ENCODE results near the gene CACNA1G.

Gene CACNA1G

GRCh38 chr17:50564916-50565315, 4.4 kb downstream of the CACNA1G start:
- DNase-seq (ENCODE audit: low read depth), result peak; percentile 62

DNA sequence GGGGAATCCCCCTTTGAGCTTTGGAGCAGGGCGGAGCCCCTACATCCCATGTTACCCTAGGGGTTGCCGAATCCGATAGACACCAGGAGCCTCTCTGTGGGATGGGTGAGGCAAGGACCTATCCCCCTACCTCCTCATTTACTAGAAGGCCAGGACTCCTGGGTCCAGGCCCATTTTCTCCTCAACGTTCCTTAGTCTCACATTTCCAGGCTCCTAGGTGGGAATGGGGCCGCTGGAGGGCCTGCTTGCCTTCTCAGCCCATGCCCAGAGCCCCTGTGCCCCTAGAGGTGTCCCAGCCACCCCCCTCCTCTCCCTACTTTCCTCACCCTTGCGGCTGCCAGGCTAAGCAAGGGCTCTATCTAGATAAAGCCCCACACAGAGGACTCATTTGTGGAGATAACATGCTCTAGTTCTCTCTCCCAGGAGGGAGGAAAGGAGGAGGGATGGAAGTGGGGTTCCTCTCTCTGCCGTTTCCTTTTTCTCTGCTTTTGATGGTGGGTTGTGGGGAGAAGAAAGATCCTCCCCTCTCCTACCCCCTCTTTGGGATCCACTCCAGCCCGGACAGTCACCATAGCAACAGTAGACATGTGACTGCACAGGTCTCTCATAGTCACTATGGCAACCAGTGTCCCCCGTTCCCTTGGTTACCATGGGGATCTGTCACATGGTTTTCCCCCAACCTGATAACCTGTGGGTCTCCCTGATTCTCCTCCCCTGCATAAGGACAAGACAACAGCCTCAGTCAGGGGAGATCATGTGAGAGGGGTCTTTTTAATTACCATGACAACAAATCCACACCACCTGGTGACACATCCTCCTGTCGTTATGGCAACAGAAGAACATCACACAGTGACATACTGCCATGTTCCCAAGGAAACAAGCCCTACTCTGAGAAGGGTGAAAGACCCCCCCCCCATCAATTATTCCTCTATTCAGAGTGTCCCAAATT, 5.2 kb downstream of the CACNA1G start:
- no peak overlapping the region for H3K4me3 ChIP-seq (ENCODE audit: control insufficient read depth, low read depth, low read length)
- TF ChIP-seq, protein P1, sequence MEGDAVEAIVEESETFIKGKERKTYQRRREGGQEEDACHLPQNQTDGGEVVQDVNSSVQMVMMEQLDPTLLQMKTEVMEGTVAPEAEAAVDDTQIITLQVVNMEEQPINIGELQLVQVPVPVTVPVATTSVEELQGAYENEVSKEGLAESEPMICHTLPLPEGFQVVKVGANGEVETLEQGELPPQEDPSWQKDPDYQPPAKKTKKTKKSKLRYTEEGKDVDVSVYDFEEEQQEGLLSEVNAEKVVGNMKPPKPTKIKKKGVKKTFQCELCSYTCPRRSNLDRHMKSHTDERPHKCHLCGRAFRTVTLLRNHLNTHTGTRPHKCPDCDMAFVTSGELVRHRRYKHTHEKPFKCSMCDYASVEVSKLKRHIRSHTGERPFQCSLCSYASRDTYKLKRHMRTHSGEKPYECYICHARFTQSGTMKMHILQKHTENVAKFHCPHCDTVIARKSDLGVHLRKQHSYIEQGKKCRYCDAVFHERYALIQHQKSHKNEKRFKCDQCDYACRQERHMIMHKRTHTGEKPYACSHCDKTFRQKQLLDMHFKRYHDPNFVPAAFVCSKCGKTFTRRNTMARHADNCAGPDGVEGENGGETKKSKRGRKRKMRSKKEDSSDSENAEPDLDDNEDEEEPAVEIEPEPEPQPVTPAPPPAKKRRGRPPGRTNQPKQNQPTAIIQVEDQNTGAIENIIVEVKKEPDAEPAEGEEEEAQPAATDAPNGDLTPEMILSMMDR (IDR thresholded peaks at IDR 0.05; ENCODE audit: control insufficient read depth, insufficient read depth, low read depth, low read length, missing control alignments), result no peak
- DNase-seq (ENCODE audit: low read depth), result no peak

More at GRCh38 chr17:50564916-50565315, 4.4 kb downstream of the CACNA1G start:
- TF ChIP-seq, protein P1 (IDR thresholded peaks at IDR 0.05; ENCODE audit: control insufficient read depth, insufficient read depth, low read depth, low read length, missing control alignments), result no peak
- 0 out of 2 replicates have a peak overlapping the region, but pooled peaks have one; percentile 1 for H3K4me3 ChIP-seq (ENCODE audit: control insufficient read depth, low read depth, low read length)

DNA sequence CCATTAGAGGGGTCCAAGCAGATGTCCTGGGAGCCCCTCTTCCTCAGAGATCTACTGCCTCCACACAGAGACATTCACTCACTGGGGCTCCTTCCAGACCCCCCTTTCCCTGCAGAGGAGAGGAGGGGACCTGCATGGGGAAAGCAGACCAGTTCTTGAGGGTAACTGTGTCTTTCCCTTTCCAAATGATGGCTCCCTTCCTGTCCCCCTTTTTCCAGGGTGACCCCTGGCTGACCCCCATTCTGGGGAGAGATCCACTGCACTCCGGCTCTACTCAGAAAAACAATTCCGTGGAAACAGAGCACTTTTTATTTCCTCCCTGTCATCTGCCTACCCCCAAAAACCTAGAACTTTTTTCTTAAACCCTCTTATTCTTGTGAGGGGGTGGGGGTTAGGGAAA, 6.4 kb downstream of the CACNA1G start:
- no peak for DNase-seq (ENCODE audit: low read depth)
- TF ChIP-seq, protein P1 (IDR thresholded peaks at IDR 0.05; ENCODE audit: control insufficient read depth, insufficient read depth, low read depth, low read length, missing control alignments), result no peak
- no peak overlapping the region for H3K4me3 ChIP-seq (ENCODE audit: control insufficient read depth, low read depth, low read length)

GRCh38 chr17:50568659-50569058, 8.1 kb downstream of the CACNA1G start:
- no peak for DNase-seq (ENCODE audit: low read depth)
- no peak overlapping the region for H3K4me3 ChIP-seq (ENCODE audit: control insufficient read depth, low read depth, low read length)
- TF ChIP-seq, protein P1 (IDR thresholded peaks at IDR 0.05; ENCODE audit: control insufficient read depth, insufficient read depth, low read depth, low read length, missing control alignments), result no peak

GRCh38 chr17:50569592-50569991, 9.1 kb downstream of the CACNA1G start:
- H3K4me3 ChIP-seq (ENCODE audit: control insufficient read depth, low read depth, low read length), result no peak overlapping the region
- TF ChIP-seq, protein P1 (IDR thresholded peaks at IDR 0.05; ENCODE audit: control insufficient read depth, insufficient read depth, low read depth, low read length, missing control alignments), result no peak
- DNase-seq (ENCODE audit: low read depth), result no peak

GRCh38 chr17:50570032-50570431, 9.5 kb downstream of the CACNA1G start:
- no peak for DNase-seq (ENCODE audit: low read depth)
- no peak overlapping the region for H3K4me3 ChIP-seq (ENCODE audit: control insufficient read depth, low read depth, low read length)
- TF ChIP-seq, protein P1 (IDR thresholded peaks at IDR 0.05; ENCODE audit: control insufficient read depth, insufficient read depth, low read depth, low read length, missing control alignments), result no peak
